IMR-90 (cell line): ENCODE results near the gene ARL6. TPM values are rescaled to one million over a fixed set of nuclear protein-coding genes. Genes with fewer than 3 reads are reported as not detected.

Experiments used
- ATAC-seq: fragments of 200-7000 bp; cut with Tn5 transposase; 2 replicates; pipeline ENCODE4 v1.9.1; 2020; ENCODE audit warnings: low read depth, mild to moderate bottlenecking, moderate library complexity
- BruUV-seq: library from RNA; stranded (reverse); fragments of 400-500 nt; replicated peaks from 2 replicates; lab custom pipeline; 2021; lab: Mats Ljungman, UMichigan
- CTCF ChIA-PET: fragments of 300-600 bp; formaldehyde crosslinking; extraction: SDS; loops from one replicate; lab custom pipeline; 2021; ENCODE audit warnings: antibody characterized with exemption; lab: Yijun Ruan, JAX
- POLR2A ChIA-PET: fragments of 300-600 bp; sonication (Branson Sonifier 250); formaldehyde crosslinking; loops from one replicate; lab custom pipeline; 2022; ENCODE audit warnings: antibody characterized with exemption; ENCODE audit not compliant: unreplicated experiment; lab: Charles Lee
- DNase-seq: peaks from one replicate; pipeline ENCODE4 v3.0.0; 2013
- H2AFZ ChIP-seq: replicated peaks from 2 replicates; pipeline ENCODE3; 2013; ENCODE audit warnings: low read length, mild to moderate bottlenecking; ENCODE audit not compliant: poor library complexity
- H2AK5ac ChIP-seq: 2 replicates; pipeline ENCODE4 v1.6.1; 2013; ENCODE audit warnings: low read depth, low read length, inconsistent platforms
- H2AK9ac ChIP-seq: replicated peaks from 2 replicates; pipeline ENCODE3; 2013; ENCODE audit warnings: mild to moderate bottlenecking, low read depth, low read length, moderate library complexity; ENCODE audit not compliant: poor library complexity
- H2BK120ac ChIP-seq: 2 replicates; pipeline ENCODE4 v1.6.1; 2013; ENCODE audit warnings: low read depth, low read length, inconsistent platforms
- H2BK15ac ChIP-seq: 3 replicates; pipeline ENCODE4 v1.6.1; 2013; ENCODE audit warnings: low read depth, low read length, inconsistent platforms
- H2BK20ac ChIP-seq: 2 replicates; pipeline ENCODE4 v1.6.1; 2013; ENCODE audit warnings: low read depth, mild to moderate bottlenecking, inconsistent platforms, low read length, moderate library complexity
- H2BK5ac ChIP-seq: 2 replicates; pipeline ENCODE4 v1.6.1; 2013; ENCODE audit warnings: mild to moderate bottlenecking, low read depth, low read length, inconsistent platforms; ENCODE audit not compliant: poor library complexity, severe bottlenecking
- H3K14ac ChIP-seq: replicated peaks from 2 replicates; pipeline ENCODE4 v1.6.1; 2013; ENCODE audit warnings: low read depth, low read length, inconsistent platforms
- H3K18ac ChIP-seq: 2 replicates; pipeline ENCODE4 v1.6.1; 2013; ENCODE audit warnings: low read depth, low read length, control low read depth
- H3K23ac ChIP-seq: 2 replicates; pipeline ENCODE4 v1.6.1; 2013; ENCODE audit warnings: low read depth, low read length, inconsistent platforms
- H3K27ac ChIP-seq: 2 replicates; pipeline ENCODE4 v1.5.1; 2013; ENCODE audit warnings: mild to moderate bottlenecking, control low read depth, low read length; ENCODE audit not compliant: insufficient read depth
- H3K27me3 ChIP-seq: 2 replicates; pipeline ENCODE4 v1.6.1; 2013; ENCODE audit warnings: low read length; ENCODE audit not compliant: control insufficient read depth, insufficient read depth
- H3K36me3 ChIP-seq: 2 replicates; pipeline ENCODE4 v1.6.1; 2013; ENCODE audit warnings: low read length, mixed read lengths; ENCODE audit not compliant: control insufficient read depth, insufficient read depth
- H3K4ac ChIP-seq: 2 replicates; pipeline ENCODE4 v1.6.1; 2013; ENCODE audit warnings: low read depth, low read length, inconsistent platforms
- H3K4me1 ChIP-seq: 2 replicates; pipeline ENCODE4 v1.6.1; 2013; ENCODE audit warnings: low read length, mixed read lengths; ENCODE audit not compliant: control insufficient read depth, insufficient read depth
- H3K4me2 ChIP-seq: 2 replicates; pipeline ENCODE4 v1.6.1; 2013; ENCODE audit warnings: low read depth, mild to moderate bottlenecking, control low read depth, low read length, moderate library complexity
- H3K4me3 ChIP-seq: 2 replicates; pipeline ENCODE4 v1.5.1; 2013; ENCODE audit warnings: low read depth, mild to moderate bottlenecking, control low read depth, low read length, moderate library complexity; ENCODE audit not compliant: insufficient read depth
- H3K56ac ChIP-seq: 2 replicates; pipeline ENCODE4 v1.6.1; 2013; ENCODE audit warnings: low read length, inconsistent platforms; ENCODE audit not compliant: insufficient read depth; ENCODE audit errors: extremely low read depth
- H3K79me1 ChIP-seq, 2 experiments: 2 replicates each; pipeline ENCODE4 v1.6.1; 2013; ENCODE audit warnings: low read length in 2 of 2, inconsistent platforms in 1 of 2, low read depth in 1 of 2
- H3K9ac ChIP-seq: 2 replicates; pipeline ENCODE4 v1.6.1; 2013; ENCODE audit warnings: low read depth, low read length, control low read depth
- H3K9me1 ChIP-seq: 2 replicates; pipeline ENCODE4 v1.6.1; 2013; ENCODE audit warnings: low read length, inconsistent platforms; ENCODE audit not compliant: insufficient read depth
- H3K9me3 ChIP-seq: 2 replicates; pipeline ENCODE4 v1.6.1; 2013; ENCODE audit warnings: low read length; ENCODE audit not compliant: control insufficient read depth, insufficient read depth
- H4K20me1 ChIP-seq: 2 replicates; pipeline ENCODE4 v1.6.1; 2013; ENCODE audit warnings: low read length, inconsistent platforms; ENCODE audit not compliant: insufficient read depth
- H4K5ac ChIP-seq: 2 replicates; pipeline ENCODE4 v1.6.1; 2013; ENCODE audit warnings: mild to moderate bottlenecking, low read depth, low read length, control low read depth
- H4K8ac ChIP-seq, 2 experiments: 2 replicates each; pipeline ENCODE4 v1.6.1; 2013; ENCODE audit warnings: low read depth in 2 of 2, low read length in 2 of 2, control low read depth in 1 of 2, inconsistent platforms in 1 of 2
- H4K91ac ChIP-seq: 2 replicates; pipeline ENCODE4 v1.6.1; 2013; ENCODE audit warnings: low read depth, low read length, inconsistent platforms; ENCODE audit not compliant: insufficient read depth
- BHLHE40 ChIP-seq: fragments of 150-350 bp; IDR thresholded peaks from 2 replicates; pipeline ENCODE4 v1.6.1; 2016; ENCODE audit warnings: mild to moderate bottlenecking, low read depth, low read length
- CEBPB ChIP-seq: IDR thresholded peaks from 2 replicates; pipeline ENCODE4 v1.6.1; 2012; ENCODE audit warnings: low read depth, low read length, improper control_type of control experiment
- CHD1 ChIP-seq: IDR thresholded peaks from 2 replicates; pipeline ENCODE4 v1.6.1; 2012; ENCODE audit warnings: low read depth, low read length, improper control_type of control experiment
- CTCF ChIP-seq: conservative IDR thresholded peaks from 2 replicates; pipeline ENCODE4 v1.5.1; 2012; ENCODE audit warnings: mild to moderate bottlenecking, low read depth, low read length, improper control_type of control experiment
- ELK1 ChIP-seq: fragments of 150-350 bp; IDR thresholded peaks from 2 replicates; pipeline ENCODE4 v1.6.1; 2016; ENCODE audit warnings: low read depth, mild to moderate bottlenecking, low read length, moderate library complexity, borderline replicate concordance
- FOS ChIP-seq: fragments of 150-350 bp; IDR thresholded peaks from 2 replicates; pipeline ENCODE4 v1.6.1; 2016; ENCODE audit warnings: low read depth, low read length
- MAFK ChIP-seq: IDR thresholded peaks from 2 replicates; pipeline ENCODE4 v1.6.1; 2012; ENCODE audit warnings: low read depth, low read length, improper control_type of control experiment
- MAZ ChIP-seq: IDR thresholded peaks from 2 replicates; pipeline ENCODE4 v1.6.1; 2012; ENCODE audit warnings: low read depth, mild to moderate bottlenecking, low read length, improper control_type of control experiment, moderate library complexity, borderline replicate concordance
- MXI1 ChIP-seq: IDR thresholded peaks from 2 replicates; pipeline ENCODE4 v1.6.1; 2012; ENCODE audit warnings: low read depth, mild to moderate bottlenecking, low read length, moderate library complexity, borderline replicate concordance
- NFE2L2 ChIP-seq: fragments of 150-350 bp; IDR thresholded peaks from 2 replicates; pipeline ENCODE4 v1.6.1; 2016; ENCODE audit warnings: low read depth, mild to moderate bottlenecking, low read length
- POLR2A ChIP-seq: IDR thresholded peaks from 2 replicates; pipeline ENCODE4 v1.6.1; 2012; ENCODE audit warnings: mild to moderate bottlenecking, low read depth, low read length
- RAD21 ChIP-seq: IDR thresholded peaks from 2 replicates; pipeline ENCODE4 v1.6.1; 2012; ENCODE audit warnings: low read length, improper control_type of control experiment
- RCOR1 ChIP-seq: IDR thresholded peaks from 2 replicates; pipeline ENCODE4 v1.6.1; 2012; ENCODE audit warnings: mild to moderate bottlenecking, low read length, improper control_type of control experiment; ENCODE audit not compliant: insufficient replicate concordance
- RFX5 ChIP-seq: IDR thresholded peaks from 2 replicates; pipeline ENCODE4 v1.8.0; 2012; ENCODE audit warnings: low read depth, mild to moderate bottlenecking, low read length, moderate library complexity
- SMC3 ChIP-seq: fragments of 150-350 bp; IDR thresholded peaks from 2 replicates; pipeline ENCODE4 v1.6.1; 2016; ENCODE audit warnings: low read depth, mild to moderate bottlenecking, antibody characterized with exemption, low read length, moderate library complexity
- WGBS, 2 experiments: methylation state at CpG; one replicate each; pipeline versions ENCODE4 v1.1.5 to v1.1.7; 2013; ENCODE audit warnings: missing lambda C conversion rate in 2 of 2; ENCODE audit not compliant: insufficient read length in 1 of 2; ENCODE audit errors: extremely low coverage in 2 of 2; 5-methylcytosine and 5-hydroxymethylcytosine counted together
- dilution Hi-C: fragments of 300-500 bp; cut with HindIII; formaldehyde crosslinking; loops from one replicate; pipeline ENCODE4 v1.14.3; 2018; ENCODE audit warnings: low sequenced_read_pairs; ENCODE audit not compliant: unreplicated experiment
- in situ Hi-C: fragments of 300-500 bp; cut with MboI; formaldehyde crosslinking; loops from 3 replicates; pipeline ENCODE4 v1.14.3; 2019; ENCODE audit warnings: low sequenced_read_pairs, inconsistent platforms, mixed read lengths
- intact Hi-C: fragments of 100-400 bp; cut with micrococcal nuclease; formaldehyde crosslinking; loops from 2 replicates; pipeline ENCODE4 v1.10.0; 2022
- polyA plus RNA-seq, 3 experiments: library from polyadenylated mRNA; depleted of rRNA; stranded (reverse); fragments of >200 nt; gene quantifications; 2 replicates each; pipeline ENCODE4 v1.2.3, GENCODE V29; 2012; ENCODE audit warnings: low replicate concordance in 1 of 3
- total RNA-seq: library from RNA; depleted of rRNA; stranded (reverse); fragments of >200 nt; gene quantifications from 2 replicates; pipeline ENCODE4 v1.2.3, GENCODE V29; 2012
- TF ChIP-seq, protein P1 (sequence below): fragments of 150-350 bp; IDR thresholded peaks from 2 replicates; pipeline ENCODE4 v1.6.1; 2017; ENCODE audit warnings: mild to moderate bottlenecking, antibody characterized with exemption, low read length, low read depth

The ARL6 gene
- total and polyA plus RNA-seq, 2 of the 4 experiments (the other 2 are of a cell fraction): 3.1 to 3.4 TPM

DNA sequence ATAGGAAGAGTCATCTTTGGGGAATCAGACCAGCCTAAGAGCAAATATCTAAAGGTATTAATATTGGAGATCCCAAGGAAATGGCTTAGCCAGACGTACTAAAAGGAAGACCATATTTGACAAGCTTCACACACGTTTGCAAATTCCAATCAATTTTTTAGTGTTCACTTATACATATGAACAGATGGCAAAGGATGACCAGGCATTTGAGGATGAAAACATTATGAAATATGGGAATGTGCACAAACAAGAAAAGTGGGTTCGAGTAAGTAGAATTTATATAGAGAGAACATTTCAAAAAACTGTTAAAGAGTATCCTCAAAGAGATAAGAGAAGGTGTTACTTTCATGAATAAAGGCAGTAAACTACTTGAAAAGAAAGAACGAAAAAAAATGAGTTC lies 31.4 kb downstream of the ARL6 start:
- no peaks in the 10 kb centered on the region for H3K9me3 ChIP-seq
- H2BK20ac ChIP-seq: no peak overlapping the region
- no peak overlapping the region for H3K9ac ChIP-seq
- no peak overlapping the region for H3K4me2 ChIP-seq
- H3K14ac ChIP-seq: no peak overlapping the region
- no peak for TF ChIP-seq MAZ
- no peak for TF ChIP-seq RAD21
- no peak for TF ChIP-seq FOS
- TF ChIP-seq CEBPB: no peak
- no peak for TF ChIP-seq RCOR1
- no peak for TF ChIP-seq MAFK
- TF ChIP-seq RFX5: no peak
- TF ChIP-seq MXI1: no peak
- TF ChIP-seq POLR2A: no peak
- TF ChIP-seq, protein P1, sequence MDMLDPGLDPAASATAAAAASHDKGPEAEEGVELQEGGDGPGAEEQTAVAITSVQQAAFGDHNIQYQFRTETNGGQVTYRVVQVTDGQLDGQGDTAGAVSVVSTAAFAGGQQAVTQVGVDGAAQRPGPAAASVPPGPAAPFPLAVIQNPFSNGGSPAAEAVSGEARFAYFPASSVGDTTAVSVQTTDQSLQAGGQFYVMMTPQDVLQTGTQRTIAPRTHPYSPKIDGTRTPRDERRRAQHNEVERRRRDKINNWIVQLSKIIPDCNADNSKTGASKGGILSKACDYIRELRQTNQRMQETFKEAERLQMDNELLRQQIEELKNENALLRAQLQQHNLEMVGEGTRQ: no peak
- TF ChIP-seq CTCF: no peak
- TF ChIP-seq NFE2L2: no peak
- no peak for TF ChIP-seq SMC3
- TF ChIP-seq ELK1: no peak
- no peak for TF ChIP-seq BHLHE40
- no peak for TF ChIP-seq CHD1
- H2BK5ac ChIP-seq: no peak overlapping the region
- no peak overlapping the region for H4K8ac ChIP-seq
- no peak overlapping the region for H4K91ac ChIP-seq
- H3K56ac ChIP-seq: no peak overlapping the region; the same call in 1 of the 2 replicates
- no peaks in the 10 kb centered on the region for H3K4me1 ChIP-seq
- no peaks in the 10 kb centered on the region for H3K36me3 ChIP-seq
- no peak overlapping the region for H3K23ac ChIP-seq
- in situ Hi-C loops (loop anchor here (25.0 kb wide), 1 partner anchor 541 kb away; no protein-coding TSS in a partner anchor), intact Hi-C loops (loop anchor here (10.0 kb wide), 1 partner anchor 529 kb away; no protein-coding TSS in a partner anchor), dilution Hi-C loops (no loop called here)
- H3K27ac ChIP-seq: no peak overlapping the region
- no peak overlapping the region for H3K18ac ChIP-seq
- no peak overlapping the region for H3K4me3 ChIP-seq
- DNase-seq (no peak), ATAC-seq (no peak)
- H2AFZ ChIP-seq: no peak overlapping the region
- no peaks in the 10 kb centered on the region for H3K9me1 ChIP-seq
- BruUV-seq: no TSS peak
- ChIA-PET CTCF (interaction anchor here (2.0 kb wide), 1 partner anchor 227 kb away, joined by 8 read pairs; no protein-coding TSS in a partner anchor), POLR2A (no interaction called here)
- no peak overlapping the region for H2BK15ac ChIP-seq
- H2AK5ac ChIP-seq: no peak overlapping the region
- no peaks in the 10 kb centered on the region for H3K79me1 ChIP-seq
- H3K4ac ChIP-seq: no peak overlapping the region
- no peak overlapping the region for H2AK9ac ChIP-seq
- H4K20me1 ChIP-seq: no peaks in the 10 kb centered on the region
- H4K5ac ChIP-seq: no peak overlapping the region
- WGBS, 2 experiments: 100% methylated on average over 1 of the region's 4 CpGs; no CpG with 5 or more reads in 1 of the 2 experiments
- no peaks in the 10 kb centered on the region for H3K27me3 ChIP-seq
- H2BK120ac ChIP-seq: no peak overlapping the region
